ENCODE results near the gene DOCK8. TPM values are rescaled to one million over a fixed set of nuclear protein-coding genes. Genes with fewer than 3 reads are reported as not detected.
"Not testable (repeated sequence)": the region's sequence is repeated elsewhere in the genome, so short reads cannot be mapped to it uniquely, and the experiment has no call there.

Gene DOCK8
- 10 to 100 TPM; 11.6 to 46.1 (median 31.8) TPM for total RNA-seq

GRCh38 chr9:214648-215493 lies at the start of gene DOCK8:
Gene DOCK8 (plus strand): TSS chr9:214865. CDS start chr9:214977, 112 bp downstream.
- Histone ChIP-seq H3K4me3 (peak within 1 kb of the TSS; percentile 33 to 81), H3K27ac (peak within 1 kb of the TSS; percentile 41 to 93 (median 89)), H3K9me3 (no peaks in the 10 kb centered on the region), H3K4me1 (peaks cover 0 to 74% (median 9%) of the 10 kb centered on the region in 3 donors), H3K27me3 (peaks cover 10% of the 10 kb centered on the region), H3K36me3 (no peaks in the 10 kb centered on the region)
- no CpG with 5 or more reads among the region's 103 CpGs for WGBS, 2 donors (ENCODE audit: low coverage in 1 of 2)
- ATAC-seq, result peak; percentile 85
- TF ChIP-seq POLR2A (IDR thresholded peaks at IDR 0.05) (peak; percentile 31 to 62), EP300 (IDR thresholded peaks at IDR 0.05) (no peak), CTCF (IDR thresholded peaks at IDR 0.05) (peak; percentile 13 to 79 (median 58))

- not testable (repeated sequence) for H3K4me3 ChIP-seq, H3K27me3 ChIP-seq, H3K27ac ChIP-seq, ATAC-seq, H3K4me1 ChIP-seq, H3K9me3 ChIP-seq
- peaks cover 0 to 15% of the 10 kb centered on the region in 2 donors for H3K36me3 ChIP-seq
- no CpG with 5 or more reads among the region's 3 CpGs for WGBS, 2 donors (ENCODE audit: low coverage in 1 of 2)
Observed at GRCh38 chr9:169757-170156, 44.9 kb upstream of the DOCK8 start.

- H3K4me1 ChIP-seq, ATAC-seq, H3K9me3 ChIP-seq, H3K36me3 ChIP-seq, H3K27me3 ChIP-seq: not testable (repeated sequence)
- WGBS, 2 donors (ENCODE audit: low coverage in 1 of 2), result 0% methylated on average over 1 of the region's 23 CpGs; no CpG with 5 or more reads in 1 of the 2 donors
- Histone ChIP-seq H3K4me3 (peak overlapping the region; percentile 51 to 52), H3K27ac (peak overlapping the region; percentile 47 to 77 (median 76))
Observed at GRCh38 chr9:178140-178825, 36.4 kb upstream of the DOCK8 start.

- H3K9me3 ChIP-seq, ATAC-seq, H3K4me1 ChIP-seq, H3K36me3 ChIP-seq, H3K27me3 ChIP-seq: not testable (repeated sequence)
- Histone ChIP-seq H3K27ac (peak within 1 kb of the TSS; percentile 57 to 82 (median 76)), H3K4me3 (peak within 1 kb of the TSS; percentile 51 to 52)
- no CpG with 5 or more reads among the region's 32 CpGs for WGBS, 2 donors (ENCODE audit: low coverage in 1 of 2)
Observed at GRCh38 chr9:178970-179383, 35.7 kb upstream of the DOCK8 start, which contains the start of gene ZNG1A. Gene ZNG1A (minus strand): TSS chr9:179056. CDS start chr9:178969, 87 bp downstream.

GRCh38 chr9:199601-200000 lies 15.1 kb upstream of the DOCK8 start:
- not testable (repeated sequence) for H3K27me3 ChIP-seq, ATAC-seq, H3K36me3 ChIP-seq, H3K27ac ChIP-seq, H3K4me3 ChIP-seq, H3K4me1 ChIP-seq, H3K9me3 ChIP-seq
- 50% methylated on average over 1 of the region's 1 CpG; no CpG with 5 or more reads in 1 of the 2 donors for WGBS, 2 donors (ENCODE audit: low coverage in 1 of 2)

GRCh38 chr9:206481-206880 lies 8.2 kb upstream of the DOCK8 start:
- Histone ChIP-seq H3K4me3 (no peak overlapping the region), H3K9me3 (no peaks in the 10 kb centered on the region), H3K36me3 (no peaks in the 10 kb centered on the region), H3K27me3 (no peaks in the 10 kb centered on the region), H3K27ac (no peak overlapping the region), H3K4me1 (peaks cover 0 to 8% (median 4%) of the 10 kb centered on the region in 3 donors)
- WGBS, 2 donors (ENCODE audit: low coverage in 1 of 2), result 56 to 91% methylated on average over 1 of the region's 1 CpG
- no peak for TF ChIP-seq POLR2A (IDR thresholded peaks at IDR 0.05)
- TF ChIP-seq POLR2AphosphoS5 (IDR thresholded peaks at IDR 0.05), result no peak
- no peak for TF ChIP-seq EP300 (IDR thresholded peaks at IDR 0.05)
- TF ChIP-seq CTCF (IDR thresholded peaks at IDR 0.05), result no peak
- ATAC-seq, result no peak
